GM23338 (cell line): ENCODE measurements around the gene TMUB1. TPM values are rescaled to one million over a fixed set of nuclear protein-coding genes. Genes with fewer than 3 reads are reported as not detected.

Experiments used
- CREB1 ChIP-seq: fragments of 250-450 bp; sonication (Bioruptor Pico); IDR thresholded peaks from 2 replicates; pipeline ENCODE4 v1.5.0; 2020; ENCODE audit warnings: low read depth, mild to moderate bottlenecking, moderate library complexity
- EZH2phosphoT487 ChIP-seq: fragments of 200-600 bp; sonication (generic); IDR thresholded peaks from one replicate; pipeline ENCODE4 v1.8.1; 2018; ENCODE audit warnings: antibody characterized with exemption; ENCODE audit not compliant: unreplicated experiment
- JUNB ChIP-seq: IDR thresholded peaks from one replicate; pipeline ENCODE4 v1.6.1; 2016; ENCODE audit warnings: antibody characterized with exemption; ENCODE audit not compliant: unreplicated experiment
- NANOG ChIP-seq: IDR thresholded peaks from 2 replicates; pipeline ENCODE4 v1.6.1; 2016; ENCODE audit warnings: antibody characterized with exemption, borderline replicate concordance
- POLR2AphosphoS5 ChIP-seq: IDR thresholded peaks from 2 replicates; pipeline ENCODE4 v1.6.1; 2016; ENCODE audit warnings: antibody characterized with exemption, low read depth
- STAT1 ChIP-seq: IDR thresholded peaks from one replicate; pipeline ENCODE4 v1.6.1; 2016; ENCODE audit warnings: antibody characterized with exemption; ENCODE audit not compliant: unreplicated experiment
- ZNF331 ChIP-seq: fragments of 250-450 bp; sonication (Bioruptor Pico); IDR thresholded peaks from 2 replicates; pipeline ENCODE4 v1.5.0; 2020; ENCODE audit warnings: low read depth, mild to moderate bottlenecking, moderate library complexity
- polyA plus RNA-seq: library from polyadenylated mRNA; unstranded; fragments of >200 nt; fragmentation: Nextera tagmentation; extraction: Ambion mirVana; gene quantifications from 2 replicates; pipeline ENCODE4 v1.2.1, GENCODE V29; 2016
- total RNA-seq: library from RNA; depleted of rRNA; stranded (reverse); fragments of >200 nt; shearing (Covaris generic); gene quantifications from 2 replicates; pipeline ENCODE4 v1.2.3, GENCODE V29; 2014
- TF ChIP-seq, protein P1 (sequence below): fragments of 250-450 bp; sonication (Bioruptor Pico); IDR thresholded peaks from 2 replicates; pipeline ENCODE4 v1.5.0; 2020; ENCODE audit warnings: mild to moderate bottlenecking, moderate library complexity
- TF ChIP-seq, protein P2 (sequence below), 2 experiments: fragments of 200-600 bp in 1 of 2; sonication (generic) in 1 of 2; conservative IDR thresholded peaks; 2 replicates each; pipeline versions ENCODE4 v1.5.1 to v1.6.1; 2016 to 2017; ENCODE audit warnings: antibody characterized with exemption in 2 of 2, low read depth in 2 of 2, mild to moderate bottlenecking in 2 of 2, moderate library complexity in 1 of 2
- TF ChIP-seq, protein P3 (sequence below): IDR thresholded peaks from one replicate; pipeline ENCODE4 v1.6.1; 2018; ENCODE audit warnings: antibody characterized with exemption; ENCODE audit not compliant: unreplicated experiment

The TMUB1 gene
- total and polyA plus RNA-seq, 2 experiments from 2014 or later: 47.6 to 61.1 TPM

DNA sequence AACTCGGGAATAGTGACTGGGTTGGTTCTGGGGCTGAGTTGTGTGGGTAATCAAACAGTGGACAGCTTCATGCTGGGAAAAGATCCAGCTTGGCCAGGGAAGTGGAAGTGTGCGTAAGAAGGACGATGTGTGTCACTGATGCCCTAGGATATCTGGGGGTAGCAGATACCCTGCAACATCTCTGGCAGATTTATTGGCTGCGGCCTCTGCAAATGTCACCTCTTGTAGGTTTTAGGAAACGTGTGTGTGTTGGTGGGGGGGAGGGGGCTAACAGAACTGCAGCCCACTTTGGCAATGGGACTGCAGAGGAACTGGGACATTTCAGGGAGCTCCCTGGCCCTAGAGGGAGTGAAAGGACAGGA lies 2.0 kb upstream of the TMUB1 start (continued):
- TF ChIP-seq, protein P1, sequence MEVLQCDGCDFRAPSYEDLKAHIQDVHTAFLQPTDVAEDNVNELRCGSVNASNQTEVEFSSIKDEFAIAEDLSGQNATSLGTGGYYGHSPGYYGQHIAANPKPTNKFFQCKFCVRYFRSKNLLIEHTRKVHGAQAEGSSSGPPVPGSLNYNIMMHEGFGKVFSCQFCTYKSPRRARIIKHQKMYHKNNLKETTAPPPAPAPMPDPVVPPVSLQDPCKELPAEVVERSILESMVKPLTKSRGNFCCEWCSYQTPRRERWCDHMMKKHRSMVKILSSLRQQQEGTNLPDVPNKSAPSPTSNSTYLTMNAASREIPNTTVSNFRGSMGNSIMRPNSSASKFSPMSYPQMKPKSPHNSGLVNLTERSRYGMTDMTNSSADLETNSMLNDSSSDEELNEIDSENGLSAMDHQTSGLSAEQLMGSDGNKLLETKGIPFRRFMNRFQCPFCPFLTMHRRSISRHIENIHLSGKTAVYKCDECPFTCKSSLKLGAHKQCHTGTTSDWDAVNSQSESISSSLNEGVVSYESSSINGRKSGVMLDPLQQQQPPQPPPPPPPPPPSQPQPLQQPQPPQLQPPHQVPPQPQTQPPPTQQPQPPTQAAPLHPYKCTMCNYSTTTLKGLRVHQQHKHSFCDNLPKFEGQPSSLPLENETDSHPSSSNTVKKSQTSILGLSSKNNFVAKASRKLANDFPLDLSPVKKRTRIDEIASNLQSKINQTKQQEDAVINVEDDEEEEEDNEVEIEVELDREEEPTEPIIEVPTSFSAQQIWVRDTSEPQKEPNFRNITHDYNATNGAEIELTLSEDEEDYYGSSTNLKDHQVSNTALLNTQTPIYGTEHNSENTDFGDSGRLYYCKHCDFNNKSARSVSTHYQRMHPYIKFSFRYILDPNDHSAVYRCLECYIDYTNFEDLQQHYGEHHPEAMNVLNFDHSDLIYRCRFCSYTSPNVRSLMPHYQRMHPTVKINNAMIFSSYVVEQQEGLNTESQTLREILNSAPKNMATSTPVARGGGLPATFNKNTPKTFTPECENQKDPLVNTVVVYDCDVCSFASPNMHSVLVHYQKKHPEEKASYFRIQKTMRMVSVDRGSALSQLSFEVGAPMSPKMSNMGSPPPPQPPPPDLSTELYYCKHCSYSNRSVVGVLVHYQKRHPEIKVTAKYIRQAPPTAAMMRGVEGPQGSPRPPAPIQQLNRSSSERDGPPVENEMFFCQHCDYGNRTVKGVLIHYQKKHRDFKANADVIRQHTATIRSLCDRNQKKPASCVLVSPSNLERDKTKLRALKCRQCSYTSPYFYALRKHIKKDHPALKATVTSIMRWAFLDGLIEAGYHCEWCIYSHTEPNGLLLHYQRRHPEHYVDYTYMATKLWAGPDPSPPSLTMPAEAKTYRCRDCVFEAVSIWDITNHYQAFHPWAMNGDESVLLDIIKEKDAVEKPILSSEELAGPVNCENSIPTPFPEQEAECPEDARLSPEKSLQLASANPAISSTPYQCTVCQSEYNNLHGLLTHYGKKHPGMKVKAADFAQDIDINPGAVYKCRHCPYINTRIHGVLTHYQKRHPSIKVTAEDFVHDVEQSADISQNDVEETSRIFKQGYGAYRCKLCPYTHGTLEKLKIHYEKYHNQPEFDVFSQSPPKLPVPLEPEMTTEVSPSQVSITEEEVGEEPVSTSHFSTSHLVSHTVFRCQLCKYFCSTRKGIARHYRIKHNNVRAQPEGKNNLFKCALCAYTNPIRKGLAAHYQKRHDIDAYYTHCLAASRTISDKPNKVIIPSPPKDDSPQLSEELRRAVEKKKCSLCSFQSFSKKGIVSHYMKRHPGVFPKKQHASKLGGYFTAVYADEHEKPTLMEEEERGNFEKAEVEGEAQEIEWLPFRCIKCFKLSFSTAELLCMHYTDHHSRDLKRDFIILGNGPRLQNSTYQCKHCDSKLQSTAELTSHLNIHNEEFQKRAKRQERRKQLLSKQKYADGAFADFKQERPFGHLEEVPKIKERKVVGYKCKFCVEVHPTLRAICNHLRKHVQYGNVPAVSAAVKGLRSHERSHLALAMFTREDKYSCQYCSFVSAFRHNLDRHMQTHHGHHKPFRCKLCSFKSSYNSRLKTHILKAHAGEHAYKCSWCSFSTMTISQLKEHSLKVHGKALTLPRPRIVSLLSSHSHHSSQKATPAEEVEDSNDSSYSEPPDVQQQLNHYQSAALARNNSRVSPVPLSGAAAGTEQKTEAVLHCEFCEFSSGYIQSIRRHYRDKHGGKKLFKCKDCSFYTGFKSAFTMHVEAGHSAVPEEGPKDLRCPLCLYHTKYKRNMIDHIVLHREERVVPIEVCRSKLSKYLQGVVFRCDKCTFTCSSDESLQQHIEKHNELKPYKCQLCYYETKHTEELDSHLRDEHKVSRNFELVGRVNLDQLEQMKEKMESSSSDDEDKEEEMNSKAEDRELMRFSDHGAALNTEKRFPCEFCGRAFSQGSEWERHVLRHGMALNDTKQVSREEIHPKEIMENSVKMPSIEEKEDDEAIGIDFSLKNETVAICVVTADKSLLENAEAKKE: no peak
- TF ChIP-seq ZNF331 (CRISPR knock-in tag): no peak
- TF ChIP-seq, protein P2, sequence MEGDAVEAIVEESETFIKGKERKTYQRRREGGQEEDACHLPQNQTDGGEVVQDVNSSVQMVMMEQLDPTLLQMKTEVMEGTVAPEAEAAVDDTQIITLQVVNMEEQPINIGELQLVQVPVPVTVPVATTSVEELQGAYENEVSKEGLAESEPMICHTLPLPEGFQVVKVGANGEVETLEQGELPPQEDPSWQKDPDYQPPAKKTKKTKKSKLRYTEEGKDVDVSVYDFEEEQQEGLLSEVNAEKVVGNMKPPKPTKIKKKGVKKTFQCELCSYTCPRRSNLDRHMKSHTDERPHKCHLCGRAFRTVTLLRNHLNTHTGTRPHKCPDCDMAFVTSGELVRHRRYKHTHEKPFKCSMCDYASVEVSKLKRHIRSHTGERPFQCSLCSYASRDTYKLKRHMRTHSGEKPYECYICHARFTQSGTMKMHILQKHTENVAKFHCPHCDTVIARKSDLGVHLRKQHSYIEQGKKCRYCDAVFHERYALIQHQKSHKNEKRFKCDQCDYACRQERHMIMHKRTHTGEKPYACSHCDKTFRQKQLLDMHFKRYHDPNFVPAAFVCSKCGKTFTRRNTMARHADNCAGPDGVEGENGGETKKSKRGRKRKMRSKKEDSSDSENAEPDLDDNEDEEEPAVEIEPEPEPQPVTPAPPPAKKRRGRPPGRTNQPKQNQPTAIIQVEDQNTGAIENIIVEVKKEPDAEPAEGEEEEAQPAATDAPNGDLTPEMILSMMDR (conservative IDR thresholded peaks at IDR 0.05; ENCODE audit: low read depth in 2 of 2): no peak
- TF ChIP-seq NANOG: no peak
- TF ChIP-seq CREB1: no peak
- TF ChIP-seq, protein P3, sequence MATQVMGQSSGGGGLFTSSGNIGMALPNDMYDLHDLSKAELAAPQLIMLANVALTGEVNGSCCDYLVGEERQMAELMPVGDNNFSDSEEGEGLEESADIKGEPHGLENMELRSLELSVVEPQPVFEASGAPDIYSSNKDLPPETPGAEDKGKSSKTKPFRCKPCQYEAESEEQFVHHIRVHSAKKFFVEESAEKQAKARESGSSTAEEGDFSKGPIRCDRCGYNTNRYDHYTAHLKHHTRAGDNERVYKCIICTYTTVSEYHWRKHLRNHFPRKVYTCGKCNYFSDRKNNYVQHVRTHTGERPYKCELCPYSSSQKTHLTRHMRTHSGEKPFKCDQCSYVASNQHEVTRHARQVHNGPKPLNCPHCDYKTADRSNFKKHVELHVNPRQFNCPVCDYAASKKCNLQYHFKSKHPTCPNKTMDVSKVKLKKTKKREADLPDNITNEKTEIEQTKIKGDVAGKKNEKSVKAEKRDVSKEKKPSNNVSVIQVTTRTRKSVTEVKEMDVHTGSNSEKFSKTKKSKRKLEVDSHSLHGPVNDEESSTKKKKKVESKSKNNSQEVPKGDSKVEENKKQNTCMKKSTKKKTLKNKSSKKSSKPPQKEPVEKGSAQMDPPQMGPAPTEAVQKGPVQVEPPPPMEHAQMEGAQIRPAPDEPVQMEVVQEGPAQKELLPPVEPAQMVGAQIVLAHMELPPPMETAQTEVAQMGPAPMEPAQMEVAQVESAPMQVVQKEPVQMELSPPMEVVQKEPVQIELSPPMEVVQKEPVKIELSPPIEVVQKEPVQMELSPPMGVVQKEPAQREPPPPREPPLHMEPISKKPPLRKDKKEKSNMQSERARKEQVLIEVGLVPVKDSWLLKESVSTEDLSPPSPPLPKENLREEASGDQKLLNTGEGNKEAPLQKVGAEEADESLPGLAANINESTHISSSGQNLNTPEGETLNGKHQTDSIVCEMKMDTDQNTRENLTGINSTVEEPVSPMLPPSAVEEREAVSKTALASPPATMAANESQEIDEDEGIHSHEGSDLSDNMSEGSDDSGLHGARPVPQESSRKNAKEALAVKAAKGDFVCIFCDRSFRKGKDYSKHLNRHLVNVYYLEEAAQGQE: no peak
- TF ChIP-seq POLR2AphosphoS5: no peak
- TF ChIP-seq JUNB: no peak
- no peak for TF ChIP-seq STAT1
- TF ChIP-seq EZH2phosphoT487: no peak
